Measurements from ENCODE around the gene NT5DC4.
A peak's percentile ranks its signal among the peaks of the same experiment; 100 is the strongest.

Gene NT5DC4

DNA sequence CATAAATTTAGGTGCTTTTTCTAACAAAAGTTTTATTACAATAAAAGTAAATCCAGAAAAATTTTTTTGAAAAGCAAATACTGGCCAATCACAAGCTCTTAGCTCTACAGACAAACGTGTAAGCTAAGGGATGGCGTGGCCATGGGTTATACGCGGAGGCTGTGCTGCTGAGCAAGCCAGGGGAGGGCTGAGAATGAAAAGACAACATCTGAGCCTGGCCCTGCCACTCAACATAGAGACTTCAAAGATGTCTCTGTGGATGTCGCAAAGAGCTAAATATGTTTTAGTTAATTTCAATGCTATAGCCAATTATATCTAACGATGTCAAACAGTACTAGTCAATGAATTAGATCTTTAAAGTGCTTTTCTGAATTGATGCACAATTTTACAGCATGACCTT is 33.3 kb upstream of the NT5DC4 start:
- POLR2A ChIA-PET: no interaction called here

DNA sequence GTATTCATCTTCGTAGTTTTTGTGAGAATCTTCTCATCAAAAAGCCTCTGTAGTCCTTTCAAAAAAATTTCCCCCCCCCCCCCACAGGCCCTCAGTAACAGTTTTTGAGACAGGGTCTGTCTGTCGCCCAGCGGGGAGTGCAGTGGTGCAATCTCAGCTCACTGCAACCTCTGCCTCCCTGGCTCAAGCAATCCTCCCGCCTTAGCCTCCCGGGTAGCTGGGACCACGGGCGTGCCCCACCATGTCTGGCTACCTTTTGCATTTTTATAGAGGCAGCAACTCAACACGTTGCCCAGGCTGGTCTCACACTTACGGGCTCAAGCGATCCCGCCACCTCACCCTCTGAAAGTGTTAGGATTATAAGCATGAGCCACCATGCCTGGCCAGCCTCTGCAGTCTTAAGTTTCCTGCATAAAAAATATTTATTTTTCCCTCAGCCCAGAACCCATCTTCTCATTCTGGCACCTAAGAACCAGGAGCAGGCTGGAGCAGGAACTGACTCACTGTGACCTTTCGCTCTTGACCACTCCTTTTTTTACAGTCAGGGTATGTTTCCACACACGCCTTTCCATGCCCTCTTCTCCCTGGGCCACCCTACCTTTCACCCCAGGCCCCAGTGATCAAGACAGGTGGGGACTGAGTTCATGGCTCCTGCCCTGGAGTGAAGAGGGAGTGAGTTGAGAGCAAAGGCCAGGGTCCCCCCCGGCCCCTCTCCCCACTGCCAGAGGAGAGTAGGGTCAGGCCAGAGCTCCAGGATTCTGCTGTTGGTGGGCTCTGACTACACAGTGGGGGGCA is 32.5 kb upstream of the NT5DC4 start:
- TF ChIP-seq, protein P1, sequence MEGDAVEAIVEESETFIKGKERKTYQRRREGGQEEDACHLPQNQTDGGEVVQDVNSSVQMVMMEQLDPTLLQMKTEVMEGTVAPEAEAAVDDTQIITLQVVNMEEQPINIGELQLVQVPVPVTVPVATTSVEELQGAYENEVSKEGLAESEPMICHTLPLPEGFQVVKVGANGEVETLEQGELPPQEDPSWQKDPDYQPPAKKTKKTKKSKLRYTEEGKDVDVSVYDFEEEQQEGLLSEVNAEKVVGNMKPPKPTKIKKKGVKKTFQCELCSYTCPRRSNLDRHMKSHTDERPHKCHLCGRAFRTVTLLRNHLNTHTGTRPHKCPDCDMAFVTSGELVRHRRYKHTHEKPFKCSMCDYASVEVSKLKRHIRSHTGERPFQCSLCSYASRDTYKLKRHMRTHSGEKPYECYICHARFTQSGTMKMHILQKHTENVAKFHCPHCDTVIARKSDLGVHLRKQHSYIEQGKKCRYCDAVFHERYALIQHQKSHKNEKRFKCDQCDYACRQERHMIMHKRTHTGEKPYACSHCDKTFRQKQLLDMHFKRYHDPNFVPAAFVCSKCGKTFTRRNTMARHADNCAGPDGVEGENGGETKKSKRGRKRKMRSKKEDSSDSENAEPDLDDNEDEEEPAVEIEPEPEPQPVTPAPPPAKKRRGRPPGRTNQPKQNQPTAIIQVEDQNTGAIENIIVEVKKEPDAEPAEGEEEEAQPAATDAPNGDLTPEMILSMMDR (IDR thresholded peaks at IDR 0.05; ENCODE audit: insufficient read depth, low read length, missing control alignments): no peak
- DNase-seq (ENCODE audit: low read depth, low spot score): no peak
- ChIA-PET CTCF (interaction anchor here (2.4 to 3.9 kb wide), 3 partner anchors 38 to 89 kb away, joined by 7 to 24 read pairs (median 10); no protein-coding TSS in a partner anchor), POLR2A (no interaction called here)
- H3K4me3 ChIP-seq (ENCODE audit: low read depth, low read length): no peak overlapping the region

More for the DNA sequence above, 33.3 kb upstream of the NT5DC4 start:
- DNase-seq (ENCODE audit: low read depth, low spot score): no peak
- CTCF ChIA-PET: interaction anchor here (1.8 to 3.9 kb wide), 4 partner anchors 39 to 104 kb away, joined by 7 to 24 read pairs (median 9); partner anchors contain the start of gene CHCHD5
- no peak overlapping the region for H3K4me3 ChIP-seq (ENCODE audit: low read depth, low read length)
- TF ChIP-seq, protein P1 (IDR thresholded peaks at IDR 0.05; ENCODE audit: insufficient read depth, low read length, missing control alignments): no peak

DNA sequence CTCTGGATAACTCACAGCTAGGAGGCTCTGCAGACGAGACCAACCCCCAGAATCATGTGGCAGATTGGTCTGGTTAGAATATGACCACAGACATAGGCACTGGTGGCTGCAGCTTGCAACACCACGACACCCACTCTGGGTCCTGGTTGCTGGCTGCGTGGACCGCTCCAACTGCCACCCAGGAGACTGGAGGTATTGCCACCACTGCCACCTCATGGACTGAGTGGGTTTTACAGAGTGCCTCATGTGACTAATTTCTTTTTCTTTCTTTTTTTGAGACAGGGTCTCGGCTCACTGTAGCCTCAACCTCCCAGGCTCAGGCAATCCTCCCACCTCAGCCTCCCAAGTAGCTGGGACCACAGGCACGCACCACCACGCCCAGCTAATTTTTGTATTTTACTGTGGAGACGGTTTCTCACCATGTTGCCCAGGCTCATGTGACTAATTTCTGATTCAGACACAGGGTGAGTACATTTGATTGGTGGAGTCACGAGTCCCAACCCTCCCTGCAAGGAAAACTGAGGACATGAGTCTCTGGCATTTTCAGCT is 29.9 kb upstream of the NT5DC4 start:
- ChIA-PET POLR2A (interaction anchor here (0.6 kb wide), 1 partner anchor 22 kb away, joined by 3 read pairs; no protein-coding TSS in a partner anchor), CTCF (interaction anchor here (1.0 to 4.0 kb wide), 12 partner anchors 9 to 251 kb away, joined by 4 to 34 read pairs (median 6); no protein-coding TSS in a partner anchor)
- no peak overlapping the region for H3K4me3 ChIP-seq (ENCODE audit: low read depth, low read length)
- no peak for DNase-seq (ENCODE audit: low read depth, low spot score)
- TF ChIP-seq, protein P1 (IDR thresholded peaks at IDR 0.05; ENCODE audit: insufficient read depth, low read length, missing control alignments): peak; percentile 42

DNA sequence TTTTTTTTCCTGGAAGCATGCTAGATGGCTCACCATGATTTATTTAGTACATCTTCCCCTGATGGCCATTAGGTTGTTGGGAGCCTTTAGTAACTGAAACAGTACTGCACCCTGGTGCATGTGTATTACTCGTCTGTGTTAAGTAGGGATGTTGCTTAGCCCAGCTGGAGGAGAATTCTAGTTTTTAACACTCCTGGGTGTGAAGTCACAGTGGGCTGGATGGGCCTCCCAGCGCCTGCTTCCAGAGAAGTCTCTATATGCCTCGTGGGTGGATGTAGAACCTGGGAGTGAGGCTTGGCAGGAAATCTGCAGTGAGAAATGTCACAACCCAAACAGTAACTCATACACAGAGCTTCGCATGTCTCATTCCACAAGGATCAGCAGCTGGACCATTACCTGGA is 28.9 kb upstream of the NT5DC4 start:
- TF ChIP-seq, protein P1 (IDR thresholded peaks at IDR 0.05; ENCODE audit: insufficient read depth, low read length, missing control alignments): no peak
- no peak overlapping the region for H3K4me3 ChIP-seq (ENCODE audit: low read depth, low read length)
- CTCF ChIA-PET: interaction anchor here (1.1 to 4.0 kb wide), 13 partner anchors 8 to 250 kb away, joined by 3 to 34 read pairs (median 7); no protein-coding TSS in a partner anchor
- POLR2A ChIA-PET: interaction anchor here (1.0 kb wide), 1 partner anchor 46 kb away, joined by 4 read pairs; the partner anchor contains the start of gene SLC20A1
- no peak for DNase-seq (ENCODE audit: low read depth, low spot score)

DNA sequence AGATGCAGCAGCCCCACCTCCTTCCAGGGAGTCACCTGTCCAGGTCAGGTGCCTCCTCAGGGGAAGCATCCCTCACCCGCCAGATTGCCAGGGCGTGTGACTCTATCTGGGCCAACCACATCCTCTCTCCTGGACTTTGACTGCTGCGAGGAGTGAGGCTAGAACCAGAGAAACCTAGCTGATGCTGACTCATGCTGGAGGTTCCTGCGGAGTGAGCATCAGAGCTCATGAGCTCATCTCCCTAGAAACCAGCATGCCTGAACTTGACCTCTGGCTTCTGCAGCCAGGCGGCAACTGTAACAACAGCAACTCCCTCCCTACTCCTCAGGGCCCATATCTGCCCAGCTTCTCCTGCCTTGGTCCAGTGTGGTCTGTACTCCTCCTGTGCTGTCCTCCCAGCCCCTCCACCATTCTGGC is 28.3 kb upstream of the NT5DC4 start:
- peak; percentile 63 for DNase-seq (ENCODE audit: low read depth, low spot score)
- no peak overlapping the region for H3K4me3 ChIP-seq (ENCODE audit: low read depth, low read length)
- POLR2A ChIA-PET: interaction anchor here (0.7 to 1.0 kb wide), 2 partner anchors 47 to 190 kb away, joined by 3 to 4 read pairs; partner anchors contain the start of gene SLC20A1
- CTCF ChIA-PET: interaction anchor here (0.8 to 4.0 kb wide), 10 partner anchors 11 to 249 kb away, joined by 3 to 34 read pairs (median 6); no protein-coding TSS in a partner anchor
- TF ChIP-seq, protein P1 (IDR thresholded peaks at IDR 0.05; ENCODE audit: insufficient read depth, low read length, missing control alignments): no peak

Measured in AG04449 (cell line).